ENCODE measurements around the gene CRYBG1.
"Not testable (repeated sequence)": the region's sequence is repeated elsewhere in the genome, so short reads cannot be mapped to it uniquely, and the experiment has no call there.

The CRYBG1 gene

DNA sequence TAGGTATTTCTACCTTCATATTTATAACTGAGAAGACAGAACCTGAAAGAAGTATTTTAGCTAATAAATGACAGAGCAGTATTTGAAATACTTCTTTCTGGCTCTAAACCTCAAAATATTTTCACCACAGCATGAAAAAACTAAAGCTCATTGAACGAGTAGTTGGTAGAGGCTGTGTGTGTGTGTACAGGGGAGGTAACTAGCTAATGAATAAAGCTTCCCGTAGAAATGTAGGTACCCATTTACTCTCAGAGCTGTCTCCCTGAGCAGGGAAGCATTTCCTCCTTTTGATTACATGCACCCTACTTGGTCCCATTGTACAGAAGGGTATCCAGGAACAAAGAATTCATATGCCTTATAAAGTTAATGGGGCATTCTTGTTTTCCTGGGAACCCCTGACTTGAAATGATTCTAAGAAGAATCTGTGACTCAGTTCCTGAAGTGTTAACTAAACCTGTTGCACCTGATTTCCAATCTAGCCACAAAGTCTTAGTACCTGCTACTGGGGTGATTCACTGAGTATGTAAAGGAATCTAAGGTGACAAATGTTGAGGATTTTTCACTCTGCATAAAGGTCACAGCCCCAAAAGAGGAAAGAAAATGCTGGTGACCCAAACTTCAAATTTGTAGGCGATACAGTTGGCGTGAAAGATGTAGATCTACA is 12.5 kb downstream of the CRYBG1 start:
- DNase-seq (ENCODE audit: low spot score), result no peak

- no peak for DNase-seq (ENCODE audit: low spot score)
Observed at GRCh38 chr6:106373502-106374239, 13.2 kb downstream of the CRYBG1 start.

- no peak for DNase-seq (ENCODE audit: low spot score)
Observed at GRCh38 chr6:106377061-106377540, 16.6 kb downstream of the CRYBG1 start.

GRCh38 chr6:106379951-106380350 is 19.4 kb downstream of the CRYBG1 start:
- DNase-seq (ENCODE audit: low spot score), result no peak

DNA sequence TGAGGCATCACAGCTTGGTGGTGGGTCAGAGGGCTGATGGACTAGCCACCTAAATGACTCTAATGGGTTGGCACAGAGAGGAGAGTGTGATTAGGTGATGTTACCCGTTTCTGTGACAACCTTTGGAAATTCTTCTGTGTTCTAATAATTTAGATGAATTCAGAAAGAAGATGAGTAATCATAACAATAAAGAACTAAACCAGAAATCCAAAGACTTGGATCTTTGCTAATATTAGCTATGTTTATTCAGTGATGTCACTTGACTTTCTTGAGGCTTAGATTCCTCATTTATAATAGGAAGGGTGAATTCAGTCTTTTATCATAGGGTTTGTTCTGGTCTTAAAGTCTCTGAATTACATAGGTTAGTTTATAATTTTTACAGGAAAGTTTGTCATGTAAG is 19.9 kb downstream of the CRYBG1 start:
- DNase-seq (ENCODE audit: low spot score), result no peak

DNA sequence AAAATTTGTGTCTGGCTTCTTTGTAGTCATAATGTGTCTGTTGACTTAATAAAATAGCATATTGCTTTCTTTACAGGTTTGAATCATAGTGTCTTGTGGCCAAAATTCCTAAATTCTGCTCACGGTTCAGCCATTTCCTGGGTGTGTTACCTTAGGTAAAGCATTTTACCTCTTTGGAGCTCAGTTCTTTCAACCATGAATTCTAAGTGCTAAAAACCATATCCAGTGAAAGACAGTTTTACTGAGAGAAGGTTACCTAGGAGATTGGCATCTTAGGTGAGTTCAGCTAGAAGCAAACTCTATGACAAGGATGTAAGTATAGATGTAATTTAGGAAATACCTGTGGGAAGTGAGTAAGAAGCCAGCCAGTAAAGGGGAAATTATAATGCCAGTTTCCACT is 20.7 kb downstream of the CRYBG1 start:
- DNase-seq (ENCODE audit: low spot score), result no peak

GRCh38 chr6:106381881-106382280 is 21.4 kb downstream of the CRYBG1 start:
- DNase-seq (ENCODE audit: low spot score), result no peak

- no peak for DNase-seq (ENCODE audit: low spot score)
Observed at GRCh38 chr6:106383573-106383972, 23.1 kb downstream of the CRYBG1 start.

- DNase-seq (ENCODE audit: low spot score), result no peak
Observed at GRCh38 chr6:106385530-106385929, 25.0 kb downstream of the CRYBG1 start.

DNA sequence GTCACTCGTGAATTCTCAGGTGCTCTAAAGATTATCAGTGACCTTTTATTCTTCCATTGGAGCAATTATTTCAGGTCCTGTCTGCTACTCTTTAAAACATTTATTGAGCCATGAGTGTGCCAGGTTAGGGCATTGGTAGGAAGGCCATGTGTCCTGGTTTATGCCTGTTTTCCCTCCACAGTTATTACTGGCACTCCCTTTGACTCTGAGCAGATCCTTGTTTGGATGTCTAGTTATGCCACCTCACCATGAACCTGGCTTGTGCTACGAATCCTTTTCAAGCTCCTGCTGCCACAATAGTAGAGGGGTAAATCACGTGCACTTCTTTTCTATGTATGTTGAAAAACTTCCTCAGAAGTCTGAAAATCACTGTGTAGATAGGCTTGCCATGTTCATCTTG is 27.4 kb downstream of the CRYBG1 start:
- no peak for DNase-seq (ENCODE audit: low spot score)

DNA sequence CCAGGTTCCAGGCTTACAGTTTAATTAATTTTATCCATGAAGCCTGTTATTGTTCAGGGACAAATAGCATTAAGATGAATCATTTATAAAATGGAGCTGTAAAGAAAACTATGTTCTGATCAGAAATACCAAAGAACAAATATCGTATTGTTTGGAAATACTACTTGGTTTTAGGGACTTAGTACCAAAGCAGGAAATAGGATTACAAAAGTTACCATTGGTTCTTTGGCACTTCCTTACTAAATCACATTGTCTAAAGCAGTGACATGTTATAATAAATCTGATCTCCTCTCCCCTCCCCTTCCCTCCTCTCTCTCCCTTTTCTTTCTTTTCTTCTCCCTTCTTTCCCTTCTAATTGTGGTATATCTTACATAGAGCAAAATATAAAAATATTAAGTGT is 29.6 kb downstream of the CRYBG1 start:
- no peak for DNase-seq (ENCODE audit: low spot score)

DNA sequence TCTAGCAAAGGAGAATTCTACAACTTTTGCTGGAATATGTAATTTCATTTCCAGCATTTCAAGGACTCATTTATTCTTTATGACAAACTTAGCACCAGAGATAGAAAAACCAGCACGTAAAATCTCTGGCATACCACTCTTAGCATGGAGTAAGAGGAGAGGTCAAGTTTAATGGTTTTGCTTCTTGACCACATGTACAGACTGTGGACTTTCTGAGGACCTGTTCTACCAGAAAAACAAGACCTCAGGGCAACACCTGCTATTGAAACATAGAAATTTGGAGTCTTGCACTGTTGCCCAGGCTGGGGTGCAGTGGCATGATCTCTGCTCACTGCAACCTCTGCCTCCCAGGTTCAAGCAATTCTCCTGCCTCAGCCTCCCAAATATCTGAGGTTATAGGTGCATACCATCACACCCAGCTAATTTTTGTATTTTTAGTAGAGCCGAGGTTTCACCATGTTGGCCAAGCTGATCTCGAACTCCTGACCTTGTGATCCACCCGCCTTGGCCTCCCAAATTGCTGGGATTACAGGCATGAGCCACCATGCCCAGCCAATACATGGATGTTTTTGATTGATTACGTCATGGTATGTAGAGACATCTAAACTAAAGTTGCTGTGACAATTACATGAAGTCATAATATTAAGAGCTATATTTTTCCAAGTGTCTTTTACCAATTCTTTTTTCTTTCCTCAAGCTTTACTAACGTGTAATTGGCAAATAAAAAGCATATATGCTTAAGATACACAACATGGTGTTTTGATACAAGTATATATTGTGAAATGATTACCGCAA is 36.1 kb downstream of the CRYBG1 start:
- no peak for DNase-seq (ENCODE audit: low spot score)

DNA sequence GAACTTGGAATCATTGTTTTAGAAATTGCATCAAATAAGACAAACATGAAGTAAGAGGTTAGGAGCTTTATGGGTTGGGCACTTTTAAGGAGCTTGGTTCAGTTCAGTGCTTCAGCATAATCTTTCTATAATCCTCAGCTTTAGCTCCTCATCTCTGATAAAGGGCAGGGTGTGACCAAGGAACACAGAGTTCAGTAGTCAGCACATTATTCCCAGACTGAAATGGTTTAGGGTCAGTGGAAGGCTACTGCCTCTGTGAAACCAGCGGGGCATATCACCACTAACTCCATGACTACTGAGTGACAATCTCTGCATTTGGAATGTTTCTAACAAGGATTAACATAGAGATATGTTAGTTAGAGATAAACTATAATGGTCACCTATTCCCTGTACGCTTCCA is 36.9 kb downstream of the CRYBG1 start:
- no peak for DNase-seq (ENCODE audit: low spot score)

- DNase-seq (ENCODE audit: low spot score), result no peak
Observed at GRCh38 chr6:106398621-106399020, 38.1 kb downstream of the CRYBG1 start.

- not testable (repeated sequence) for DNase-seq (ENCODE audit: low spot score)
Observed at GRCh38 chr6:106405044-106405443, 44.5 kb downstream of the CRYBG1 start.

GRCh38 chr6:106411056-106411455 is 50.5 kb downstream of the CRYBG1 start:
- DNase-seq (ENCODE audit: low spot score), result no peak

DNA sequence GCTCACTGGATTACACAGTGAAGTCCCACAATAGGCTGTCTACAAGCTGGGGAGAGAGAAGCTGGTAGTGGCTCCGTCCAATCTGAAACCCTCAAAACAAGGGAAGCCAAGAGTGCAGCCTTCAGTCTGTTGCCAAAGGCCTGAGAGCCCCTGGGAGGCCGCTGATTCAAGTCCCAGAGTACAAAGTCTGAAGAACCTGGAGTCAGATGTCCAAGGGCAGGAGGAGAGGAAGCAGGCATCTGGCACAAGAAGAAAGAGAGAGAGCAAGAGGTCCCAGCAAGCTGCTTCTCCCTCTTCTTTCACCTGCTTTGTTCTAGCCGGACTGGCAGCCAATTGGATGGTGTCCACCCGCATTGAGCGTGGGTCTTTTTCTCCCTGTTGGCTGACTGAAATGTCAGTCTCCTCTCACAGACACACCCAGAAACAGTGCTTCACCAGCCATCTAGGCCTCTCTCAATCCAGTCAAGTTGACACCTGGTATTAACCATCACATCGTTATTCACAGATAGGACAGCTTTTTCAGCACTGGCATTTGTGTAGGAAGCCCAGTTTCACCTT is 51.2 kb downstream of the CRYBG1 start:
- no peak for DNase-seq (ENCODE audit: low spot score)

- no peak for DNase-seq (ENCODE audit: low spot score)
Observed at GRCh38 chr6:106413016-106413415, 52.5 kb downstream of the CRYBG1 start.

GRCh38 chr6:106413722-106414121 is 53.2 kb downstream of the CRYBG1 start:
- no peak for DNase-seq (ENCODE audit: low spot score)

GRCh38 chr6:106415921-106416320 is 55.4 kb downstream of the CRYBG1 start:
- DNase-seq (ENCODE audit: low spot score), result no peak

DNA sequence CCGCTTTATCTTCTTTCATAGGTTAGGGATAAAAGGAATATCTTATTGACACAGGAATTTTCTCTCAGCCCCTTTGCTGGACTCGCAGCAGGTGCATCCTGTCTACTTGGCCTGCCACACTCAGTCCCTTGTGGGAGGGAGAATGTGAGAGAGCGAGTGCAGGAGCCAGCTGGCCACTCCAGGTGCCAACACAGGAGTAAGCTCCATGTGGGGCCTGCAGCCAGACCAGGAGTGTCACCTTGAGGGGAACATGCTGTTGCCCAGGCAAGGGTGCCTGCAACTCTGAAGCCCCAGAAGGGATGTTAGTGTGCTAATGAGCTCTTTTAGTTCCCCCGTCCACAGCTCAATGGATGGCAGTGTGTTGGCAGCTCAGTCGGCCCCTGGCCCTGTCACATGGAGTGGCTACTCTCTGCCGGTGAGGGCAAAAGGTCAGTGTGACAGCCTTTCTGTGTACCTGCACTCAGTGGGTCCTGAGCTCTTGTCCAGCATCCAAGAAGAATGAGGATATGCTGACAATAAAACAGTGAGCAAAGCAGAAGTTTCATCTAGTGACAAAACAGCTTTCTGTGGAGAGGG is 57.1 kb downstream of the CRYBG1 start:
- DNase-seq (ENCODE audit: low spot score), result peak; percentile 5

All from cerebellar cortex (tissue), 1 donor.